B cell (primary cell): ENCODE data around the gene HDAC10. TPM values are rescaled to one million over a fixed set of nuclear protein-coding genes. Genes with fewer than 3 reads are reported as not detected.

ENCODE experiments used
- ATAC-seq: fragments of 200-7000 bp; cut with Tn5 transposase; one replicate; pipeline ENCODE4 v1.10.0; 2021; ENCODE audit warnings: low read depth, mild to moderate bottlenecking, moderate number of reproducible peaks, moderate library complexity
- CTCF ChIA-PET: fragments of 350-600 bp; sonication (Branson Sonifier 250); formaldehyde crosslinking; loops from one replicate; lab custom pipeline; 2021; ENCODE audit warnings: antibody characterized with exemption, inconsistent platforms; lab: Charles Lee
- POLR2A ChIA-PET: fragments of 350-600 bp; sonication (Branson Sonifier 250); formaldehyde crosslinking; loops from one replicate; lab custom pipeline; 2021; ENCODE audit warnings: antibody characterized with exemption; lab: Charles Lee
- DNase-seq: peaks from one replicate; pipeline ENCODE4 v3.0.0; 2013
- H2AFZ ChIP-seq: 2 replicates; pipeline ENCODE4 v1.6.1; 2012; ENCODE audit warnings: mild to moderate bottlenecking, low read depth, low read length; ENCODE audit not compliant: insufficient read depth, poor library complexity, severe bottlenecking
- H3K27ac ChIP-seq, 2 donors: 1 replicate in 1 of 2; 2 replicates in 1 of 2; pipeline ENCODE4 v1.5.1; 2012 to 2013; ENCODE audit warnings: low read length in 2 of 2, mild to moderate bottlenecking in 2 of 2, moderate library complexity in 1 of 2
- H3K27me3 ChIP-seq, 4 experiments: fragments of 200-600 bp in 1 of 4; sonication (generic) in 1 of 4; replicated peaks in 1 of 4; 1 replicate in 2 of 4; 2 replicates in 2 of 4; pipeline versions ENCODE4 v1.6.1 to v1.7.0; 2013 to 2016; ENCODE audit warnings: low read length in 3 of 4, mild to moderate bottlenecking in 2 of 4, mixed read lengths in 1 of 4, moderate library complexity in 1 of 4; ENCODE audit not compliant: insufficient read depth in 4 of 4, control insufficient read depth in 3 of 4; ENCODE audit errors: control extremely low read depth in 1 of 4
- H3K36me3 ChIP-seq, 2 experiments: replicated peaks in 1 of 2; 1 replicate in 1 of 2; 2 replicates in 1 of 2; pipeline versions ENCODE4 v1.6.1 to v1.7.1; 2013; ENCODE audit warnings: low read length in 1 of 2; ENCODE audit not compliant: insufficient read depth in 2 of 2, control insufficient read depth in 1 of 2; ENCODE audit errors: control extremely low read depth in 1 of 2, extremely low read depth in 1 of 2
- H3K4me1 ChIP-seq, 2 donors: fragments of 200-600 bp in 1 of 2; sonication (generic) in 1 of 2; 1 replicate in 1 of 2; 2 replicates in 1 of 2; pipeline versions ENCODE4 v1.5.1 to v1.6.1; 2013 to 2017; ENCODE audit warnings: low read length in 2 of 2; ENCODE audit not compliant: control insufficient read depth in 2 of 2, insufficient read depth in 2 of 2
- H3K4me2 ChIP-seq: replicated peaks from 2 replicates; pipeline ENCODE3; 2012; ENCODE audit warnings: mild to moderate bottlenecking, low read depth, low read length; ENCODE audit not compliant: poor library complexity, severe bottlenecking
- H3K4me3 ChIP-seq, 5 experiments: fragments of 200-600 bp in 1 of 5; sonication (generic) in 1 of 5; 1 replicate in 3 of 5; 2 replicates in 2 of 5; pipeline versions ENCODE4 v1.5.1 to v1.7.0; 2011 to 2016; ENCODE audit warnings: low read length in 4 of 5, mild to moderate bottlenecking in 4 of 5, low read depth in 2 of 5, control low read depth in 1 of 5, moderate library complexity in 1 of 5; ENCODE audit not compliant: insufficient read depth in 1 of 5; ENCODE audit errors: control extremely low read depth in 1 of 5, extremely low read depth in 1 of 5
- H3K79me2 ChIP-seq: fragments of 200-600 bp; sonication (generic); one replicate; pipeline ENCODE4 v1.6.0; 2016; ENCODE audit warnings: low read length; ENCODE audit not compliant: control insufficient read depth, insufficient read depth
- H3K9ac ChIP-seq: fragments of 200-600 bp; sonication (generic); 2 replicates; pipeline ENCODE4 v1.6.1; 2017; ENCODE audit warnings: mild to moderate bottlenecking, low read length, moderate library complexity
- H3K9me3 ChIP-seq, 3 donors: one replicate each; pipeline versions ENCODE4 v1.6.1 to v1.7.1; 2013; ENCODE audit warnings: low read length in 2 of 3; ENCODE audit not compliant: control insufficient read depth in 2 of 3, insufficient read depth in 1 of 3; ENCODE audit errors: control extremely low read depth in 1 of 3
- H4K20me1 ChIP-seq: 2 replicates; pipeline ENCODE4 v1.6.0; 2012; ENCODE audit warnings: mild to moderate bottlenecking, low read length; ENCODE audit not compliant: insufficient read depth, control insufficient read depth, poor library complexity, severe bottlenecking
- H3K27ac Mint-ChIP-seq: one replicate; pipeline ENCODE4 v1.8.0; 2021; ENCODE audit warnings: mixed read lengths
- H3K27me3 Mint-ChIP-seq: one replicate; pipeline ENCODE4 v1.8.0; 2021; ENCODE audit warnings: mixed read lengths
- H3K4me1 Mint-ChIP-seq: one replicate; pipeline ENCODE4 v1.8.0; 2021; ENCODE audit warnings: mixed read lengths
- H3K4me3 Mint-ChIP-seq: one replicate; pipeline ENCODE4 v1.8.0; 2021; ENCODE audit warnings: mixed read lengths
- H3K9me3 Mint-ChIP-seq: one replicate; pipeline ENCODE4 v1.8.0; 2022; ENCODE audit warnings: mixed read lengths; ENCODE audit not compliant: insufficient read depth
- EZH2 ChIP-seq: IDR thresholded peaks from 2 replicates; pipeline ENCODE4 v1.6.1; 2012; ENCODE audit warnings: borderline replicate concordance, low read depth, mild to moderate bottlenecking, moderate library complexity, low read length; ENCODE audit not compliant: insufficient read depth, poor library complexity, severe bottlenecking
- WGBS: methylation state at CpG from one replicate; pipeline ENCODE4 v1.1.5; 2013; ENCODE audit warnings: missing lambda C conversion rate; ENCODE audit not compliant: insufficient coverage; 5-methylcytosine and 5-hydroxymethylcytosine counted together
- intact Hi-C: fragments of 100-400 bp; cut with micrococcal nuclease; formaldehyde crosslinking; loops from one replicate; pipeline ENCODE4 v1.10.0; 2022
- polyA plus RNA-seq: library from polyadenylated mRNA; depleted of rRNA; stranded (reverse); fragments of >200 nt; gene quantifications from 2 replicates; pipeline ENCODE4 v1.2.3, GENCODE V29; 2012
- total RNA-seq, 2 donors: library from RNA; stranded (reverse); fragments of 120-200 nt in 1 of 2; gene quantifications; 1 replicate in 1 of 2; 2 replicates in 1 of 2; pipeline versions ENCODE4 v1.2.3 to v1.2.4, GENCODE V29; 2013 to 2022
- TF ChIP-seq, protein P1 (sequence below): fragments of 200-600 bp; IDR thresholded peaks from one replicate; pipeline ENCODE4 v1.8.0; 2022; ENCODE audit warnings: antibody characterized with exemption, mild to moderate bottlenecking

The HDAC10 gene
- total and polyA plus RNA-seq, 2 donors (not counting 1 experiment from before 2014, with no cell fraction given): 136 to 187 TPM

DNA sequence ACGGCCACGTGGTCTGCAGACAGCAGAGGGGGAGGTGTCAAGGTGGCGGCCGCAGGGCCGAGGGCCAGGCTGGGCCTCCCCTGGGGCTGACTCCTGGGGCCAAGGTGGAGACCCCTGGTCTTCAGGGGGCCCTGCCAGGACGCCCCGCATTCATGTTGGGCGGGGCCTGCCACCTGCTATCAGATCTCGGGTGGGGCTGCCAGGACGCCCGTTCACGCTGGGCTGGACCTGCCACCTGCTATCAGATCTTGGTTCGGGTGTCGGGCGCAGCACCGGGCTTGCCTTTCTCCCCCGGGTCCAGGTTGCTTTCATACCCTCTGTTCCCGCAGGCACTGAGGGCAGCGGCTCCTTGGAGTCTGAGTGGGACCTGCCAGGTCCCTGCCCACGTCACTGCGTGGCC, 35.2 kb upstream of the HDAC10 start:
- Mint-ChIP-seq H3K9me3 (no peaks in the 10 kb centered on the region), H3K27ac (no peak overlapping the region), H3K4me1 (peaks cover 2% of the 10 kb centered on the region), H3K4me3 (no peak overlapping the region), H3K27me3 (no peaks in the 10 kb centered on the region)
- 86% methylated on average over 20 of the region's 21 CpGs for WGBS
- intact Hi-C loops: no loop called here
- Histone ChIP-seq H4K20me1 (no peaks in the 10 kb centered on the region), H3K9me3 (peaks cover 0 to 3% (median 0%) of the 10 kb centered on the region in 3 donors), H3K27ac (no peak overlapping the region), H2AFZ (no peak overlapping the region), H3K27me3 (peaks cover 0 to 11% (median 5%) of the 10 kb centered on the region in 4 experiments), H3K9ac (no peak overlapping the region), H3K36me3 (no peaks in the 10 kb centered on the region), H3K4me2 (no peak overlapping the region), H3K4me1 (peaks cover 5 to 10% of the 10 kb centered on the region in 2 donors), H3K79me2 (no peaks in the 10 kb centered on the region), H3K4me3 (no peak overlapping the region)
- DNase-seq (no peak), ATAC-seq (no peak)
- POLR2A ChIA-PET: no interaction called here
- CTCF ChIA-PET: no interaction called here
- TF ChIP-seq, protein P1, sequence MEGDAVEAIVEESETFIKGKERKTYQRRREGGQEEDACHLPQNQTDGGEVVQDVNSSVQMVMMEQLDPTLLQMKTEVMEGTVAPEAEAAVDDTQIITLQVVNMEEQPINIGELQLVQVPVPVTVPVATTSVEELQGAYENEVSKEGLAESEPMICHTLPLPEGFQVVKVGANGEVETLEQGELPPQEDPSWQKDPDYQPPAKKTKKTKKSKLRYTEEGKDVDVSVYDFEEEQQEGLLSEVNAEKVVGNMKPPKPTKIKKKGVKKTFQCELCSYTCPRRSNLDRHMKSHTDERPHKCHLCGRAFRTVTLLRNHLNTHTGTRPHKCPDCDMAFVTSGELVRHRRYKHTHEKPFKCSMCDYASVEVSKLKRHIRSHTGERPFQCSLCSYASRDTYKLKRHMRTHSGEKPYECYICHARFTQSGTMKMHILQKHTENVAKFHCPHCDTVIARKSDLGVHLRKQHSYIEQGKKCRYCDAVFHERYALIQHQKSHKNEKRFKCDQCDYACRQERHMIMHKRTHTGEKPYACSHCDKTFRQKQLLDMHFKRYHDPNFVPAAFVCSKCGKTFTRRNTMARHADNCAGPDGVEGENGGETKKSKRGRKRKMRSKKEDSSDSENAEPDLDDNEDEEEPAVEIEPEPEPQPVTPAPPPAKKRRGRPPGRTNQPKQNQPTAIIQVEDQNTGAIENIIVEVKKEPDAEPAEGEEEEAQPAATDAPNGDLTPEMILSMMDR: no peak
- TF ChIP-seq EZH2: no peak

- ChIA-PET POLR2A (no interaction called here), CTCF (no interaction called here)
- Histone ChIP-seq H3K9me3 (peaks cover 0 to 4% (median 0%) of the 10 kb centered on the region in 3 donors), H3K27me3 (peaks cover 0 to 5% (median 2%) of the 10 kb centered on the region in 4 experiments), H3K9ac (no peak overlapping the region), H3K4me1 (peaks cover 0 to 4% of the 10 kb centered on the region in 2 donors), H3K4me3 (no peak overlapping the region), H3K79me2 (no peaks in the 10 kb centered on the region), H3K4me2 (no peak overlapping the region), H3K36me3 (no peaks in the 10 kb centered on the region), H3K27ac (no peak overlapping the region), H4K20me1 (no peaks in the 10 kb centered on the region), H2AFZ (no peak overlapping the region)
- no peak for ATAC-seq
- DNase-seq: no peak
- TF ChIP-seq, protein P1: no peak
- no peak for TF ChIP-seq EZH2
- Mint-ChIP-seq H3K27ac (peak overlapping the region; percentile 20), H3K27me3 (no peaks in the 10 kb centered on the region), H3K4me3 (no peak overlapping the region), H3K4me1 (no peaks in the 10 kb centered on the region), H3K9me3 (no peaks in the 10 kb centered on the region)
- WGBS: 97% methylated on average over 28 of the region's 34 CpGs
- intact Hi-C loops: no loop called here
These were observed 34.6 kb upstream of the HDAC10 start for GRCh38 chr22:50285568-50286229.
